ENCODE results near the gene SPATC1L. TPM values are rescaled to one million over a fixed set of nuclear protein-coding genes. Genes with fewer than 3 reads are reported as not detected.
"Not testable (repeated sequence)": the region's sequence is repeated elsewhere in the genome, so short reads cannot be mapped to it uniquely, and the experiment has no call there.

SPATC1L gene
- polyA plus RNA-seq, 2 of the 4 experiments (the other 2 are of a cell fraction), result 0.14 TPM; not detected in 1

DNA sequence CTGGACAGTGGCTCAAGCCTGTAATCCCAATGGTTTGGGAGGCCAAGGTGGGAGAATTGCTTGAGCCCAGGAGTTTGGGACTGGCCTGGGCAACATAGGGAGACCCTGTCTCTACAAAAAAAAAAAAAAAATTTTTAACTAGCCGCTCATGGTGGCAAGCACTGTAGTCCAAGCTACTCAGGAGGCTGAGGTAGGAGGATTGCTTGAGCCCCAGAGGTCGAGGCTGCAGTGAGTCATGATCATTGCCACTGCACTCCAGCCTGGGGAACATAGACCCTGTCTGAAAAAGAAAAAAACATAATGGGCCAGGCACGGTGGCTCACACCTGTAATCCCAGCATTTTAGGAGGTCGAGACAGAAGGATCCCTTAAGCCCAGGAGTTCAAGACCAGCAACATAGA is 5.3 kb downstream of the SPATC1L start (continued):
- no peak for TF ChIP-seq ELK1 (IDR thresholded peaks at IDR 0.05; ENCODE audit: low read depth, low read length)
- TF ChIP-seq, protein P1, sequence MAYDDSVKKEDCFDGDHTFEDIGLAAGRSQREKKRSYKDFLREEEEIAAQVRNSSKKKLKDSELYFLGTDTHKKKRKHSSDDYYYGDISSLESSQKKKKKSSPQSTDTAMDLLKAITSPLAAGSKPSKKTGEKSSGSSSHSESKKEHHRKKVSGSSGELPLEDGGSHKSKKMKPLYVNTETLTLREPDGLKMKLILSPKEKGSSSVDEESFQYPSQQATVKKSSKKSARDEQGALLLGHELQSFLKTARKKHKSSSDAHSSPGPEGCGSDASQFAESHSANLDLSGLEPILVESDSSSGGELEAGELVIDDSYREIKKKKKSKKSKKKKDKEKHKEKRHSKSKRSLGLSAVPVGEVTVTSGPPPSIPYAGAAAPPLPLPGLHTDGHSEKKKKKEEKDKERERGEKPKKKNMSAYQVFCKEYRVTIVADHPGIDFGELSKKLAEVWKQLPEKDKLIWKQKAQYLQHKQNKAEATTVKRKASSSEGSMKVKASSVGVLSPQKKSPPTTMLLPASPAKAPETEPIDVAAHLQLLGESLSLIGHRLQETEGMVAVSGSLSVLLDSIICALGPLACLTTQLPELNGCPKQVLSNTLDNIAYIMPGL (CRISPR knock-in tag; IDR thresholded peaks at IDR 0.05; ENCODE audit: borderline replicate concordance), result no peak

DNA sequence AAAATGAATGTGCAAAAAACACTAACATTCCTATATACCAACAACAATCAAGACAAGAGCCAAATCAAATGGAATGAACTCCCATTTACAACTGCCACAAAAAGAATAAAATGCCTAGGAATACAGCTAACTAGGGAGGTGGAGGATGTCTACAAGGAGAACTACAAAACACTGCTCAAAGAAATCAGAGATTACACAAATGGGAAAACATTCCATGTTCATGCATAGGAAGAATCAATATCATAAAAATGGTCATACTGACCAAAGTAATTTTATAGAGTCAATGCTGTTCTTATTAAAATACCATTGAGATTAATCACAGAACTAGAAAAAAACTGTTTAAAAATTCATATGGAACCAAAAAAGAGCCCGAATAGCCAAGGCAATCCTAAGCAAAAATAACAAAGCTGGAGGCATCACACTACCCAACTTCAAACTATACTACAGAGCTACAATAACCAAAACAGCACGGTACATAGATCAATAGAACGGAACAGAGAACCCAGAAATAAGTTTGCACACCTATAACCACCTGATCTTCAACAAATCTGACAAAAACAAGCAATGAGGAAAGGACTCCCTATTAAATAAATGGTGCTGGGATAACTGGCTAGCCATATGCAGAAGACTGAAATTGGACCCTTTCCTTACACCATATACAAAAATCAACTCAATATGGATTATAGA is 7.7 kb downstream of the SPATC1L start:
- H3K4me3 ChIP-seq; CTCF ChIA-PET; H3K9me3 ChIP-seq; H3K4me1 ChIP-seq; H3K4me2 ChIP-seq; ATAC-seq; H3K27ac ChIP-seq; POLR2A ChIA-PET; DNase-seq (ENCODE audit: low read depth in 1 of 2, low spot score in 1 of 2); FAIRE-seq: not testable (repeated sequence)
- WGBS (ENCODE audit: missing lambda C conversion rate), result 13% methylated on average over 3 of the region's 3 CpGs

GRCh38 chr21:46173573-46173972 is 10.7 kb downstream of the SPATC1L start:
- Histone ChIP-seq H3K27ac (no peak overlapping the region), H3K4me2 (no peak overlapping the region), H3K4me1 (no peaks in the 10 kb centered on the region), H3K4me3 (no peak overlapping the region), H3K9me3 (peaks cover 10% of the 10 kb centered on the region; the same call in 2 of the 3 replicates)
- CTCF ChIA-PET, result interaction anchor here (0.9 to 1.4 kb wide), 3 partner anchors 20 to 54 kb away, joined by 3 read pairs; no protein-coding TSS in a partner anchor
- TF ChIP-seq EP300 (IDR thresholded peaks at IDR 0.05) (no peak), CEBPB (IDR thresholded peaks at IDR 0.05) (no peak), SMC3 (IDR thresholded peaks at IDR 0.05) (no peak)
- FAIRE-seq, result no peak
- WGBS (ENCODE audit: missing lambda C conversion rate), result 60% methylated on average over 1 of the region's 1 CpG
- POLR2A ChIA-PET, result no interaction called here
- no peak for ATAC-seq
- no peak for DNase-seq (ENCODE audit: low read depth in 1 of 2, low spot score in 1 of 2)

DNA sequence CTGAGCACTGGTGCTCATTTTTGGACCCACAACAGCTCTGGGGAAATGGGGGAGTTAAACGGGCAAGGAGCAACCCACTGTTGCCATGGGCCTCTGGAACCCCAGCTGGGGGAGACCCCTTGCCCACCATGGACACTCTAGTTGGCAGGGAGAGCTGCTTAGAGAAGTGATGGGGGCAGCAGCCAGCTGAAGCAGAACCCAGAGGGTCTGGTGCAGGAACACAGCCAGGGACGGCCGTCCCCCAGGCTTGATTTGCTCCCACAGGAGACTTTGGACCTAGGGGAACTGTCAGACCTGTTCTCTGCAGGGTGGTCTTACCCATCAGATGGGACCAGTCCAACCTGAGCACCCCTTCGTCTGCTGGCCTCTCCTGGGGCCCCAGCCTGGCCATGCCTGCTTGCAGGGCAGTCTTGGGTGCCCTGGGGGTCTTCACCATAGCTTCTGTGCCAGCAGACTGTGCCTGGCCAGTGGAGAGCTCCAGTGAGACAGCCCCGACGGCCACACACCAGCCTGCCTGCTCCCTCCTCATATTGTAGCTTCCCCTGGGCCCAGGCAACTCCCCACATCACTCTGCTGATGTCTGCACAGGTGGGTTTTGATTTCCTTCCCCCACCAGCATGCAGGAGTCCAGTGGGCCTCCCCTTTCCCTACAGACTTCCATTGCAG is 11.3 kb downstream of the SPATC1L start:
- 43% methylated on average over 4 of the region's 6 CpGs for WGBS (ENCODE audit: missing lambda C conversion rate)
- TF ChIP-seq RAD21 (conservative IDR thresholded peaks at IDR 0.05 in 1 of 2, IDR thresholded peaks at IDR 0.05 in 1 of 2) (no peak), NFE2L2 (conservative IDR thresholded peaks at IDR 0.05; ENCODE audit: low read length) (no peak), ELK1 (IDR thresholded peaks at IDR 0.05; ENCODE audit: low read depth, low read length) (no peak), CBX2 (IDR thresholded peaks at IDR 0.05; ENCODE audit: borderline replicate concordance, low read depth) (no peak)
- no peak for FAIRE-seq
- CTCF ChIA-PET, result interaction anchor here (0.8 to 1.4 kb wide), 3 partner anchors 18 to 55 kb away, joined by 3 read pairs; no protein-coding TSS in a partner anchor
- no peak overlapping the region for H3K27ac ChIP-seq
- H3K4me1 ChIP-seq, result no peaks in the 10 kb centered on the region
- H3K9me3 ChIP-seq, result peaks cover 10% of the 10 kb centered on the region; the same call in 2 of the 3 replicates
- DNase-seq (ENCODE audit: low read depth in 1 of 2, low spot score in 1 of 2), result no peak
- POLR2A ChIA-PET, result no interaction called here
- no peak overlapping the region for H3K4me3 ChIP-seq
- ATAC-seq, result no peak
- H3K4me2 ChIP-seq, result no peak overlapping the region
